ENCODE results near the gene SLC9A7. TPM values are rescaled to one million over a fixed set of nuclear protein-coding genes. Genes with fewer than 3 reads are reported as not detected.

Gene SLC9A7
- total and polyA plus RNA-seq, 2 of the 13 experiments (the other 11 are each of a cell fraction or from before 2014, with no cell fraction given), result 5.8 to 7.2 TPM

DNA sequence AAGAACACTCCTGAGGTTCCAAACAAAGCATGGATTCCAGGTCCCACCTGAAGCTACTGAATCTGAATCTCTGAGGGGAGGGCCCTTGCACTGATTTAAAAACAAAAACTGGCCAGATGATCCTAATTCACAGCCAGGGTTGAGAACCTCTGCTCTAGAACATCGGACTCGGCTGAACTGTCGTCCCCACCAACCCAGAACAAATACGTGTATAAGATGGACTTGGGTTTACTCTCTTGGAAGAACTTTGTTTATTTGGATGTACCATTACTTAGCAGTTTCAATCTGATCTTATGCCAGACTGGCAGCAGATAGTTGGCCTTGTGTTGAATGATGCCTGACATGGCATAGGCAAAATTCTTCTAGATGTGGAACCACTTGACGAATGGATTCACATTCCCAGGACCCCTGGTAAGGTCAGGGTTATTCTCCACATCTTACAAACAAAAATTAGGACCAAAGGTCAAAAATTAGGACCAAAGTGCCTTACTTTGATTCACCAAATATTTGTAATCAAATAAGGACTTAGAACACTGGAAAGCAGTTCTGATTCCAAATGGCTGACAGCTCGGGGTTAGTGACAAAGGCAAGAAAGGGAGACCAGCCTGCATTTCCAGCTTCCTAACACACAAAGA is 156.3 kb downstream of the SLC9A7 start:
- H3K4me3 ChIP-seq (replicated peaks in 1 of 3; ENCODE audit: insufficient read depth in 1 of 3, low read depth in 2 of 3, low read length in 3 of 3), result no peak overlapping the region
- no peaks in the 10 kb centered on the region for H3K4me1 ChIP-seq (ENCODE audit: insufficient read depth, low read length)
- DNase-seq (ENCODE audit: low spot score) (no peak), ATAC-seq (no peak), FAIRE-seq (peak; percentile 18)
- no peak overlapping the region for H3K4me2 ChIP-seq (ENCODE audit: low read depth, low read length)
- H3K36me3 ChIP-seq (replicated peaks in 1 of 2; ENCODE audit: control insufficient read depth in 1 of 2, insufficient read depth in 2 of 2, low read length in 2 of 2), result no peaks in the 10 kb centered on the region; a peak in 1 of 5 replicates
- BruUV-seq (replicated peaks), result no TSS peak
- intact Hi-C loops (cut with micrococcal nuclease; ENCODE audit: unreplicated experiment) (no loop called here), in situ Hi-C loops (cut with HindIII; ENCODE audit: extremely low pct_ligation_motif_present, low pct_unique_long_range_greater_than_20kb) (no loop called here)
- no peak overlapping the region for H2AFZ ChIP-seq (ENCODE audit: low read length)
- ChIA-PET CTCF (ENCODE audit: low intra/inter-chr PET ratio, low total read pairs) (no interaction called here), POLR2A (no interaction called here)
- H3K79me2 ChIP-seq (ENCODE audit: insufficient read depth, low read length), result no peaks in the 10 kb centered on the region
- H4K20me1 ChIP-seq (ENCODE audit: insufficient read depth, low read length), result no peaks in the 10 kb centered on the region
- H3K27me3 ChIP-seq (ENCODE audit: control insufficient read depth in 1 of 2, insufficient read depth in 2 of 2, low read length in 2 of 2), result no peaks in the 10 kb centered on the region
- no peak overlapping the region for H3K9ac ChIP-seq (ENCODE audit: insufficient read depth, low read depth, low read length)
- no peaks in the 10 kb centered on the region for H3K9me3 ChIP-seq (ENCODE audit: low read length)
- no peak overlapping the region for H3K27ac ChIP-seq (ENCODE audit: extremely low read length, insufficient read depth, low read length)
- 97% methylated on average over 6 of the region's 6 CpGs for WGBS (ENCODE audit: low lambda C conversion rate)
- TF ChIP-seq, protein P1, sequence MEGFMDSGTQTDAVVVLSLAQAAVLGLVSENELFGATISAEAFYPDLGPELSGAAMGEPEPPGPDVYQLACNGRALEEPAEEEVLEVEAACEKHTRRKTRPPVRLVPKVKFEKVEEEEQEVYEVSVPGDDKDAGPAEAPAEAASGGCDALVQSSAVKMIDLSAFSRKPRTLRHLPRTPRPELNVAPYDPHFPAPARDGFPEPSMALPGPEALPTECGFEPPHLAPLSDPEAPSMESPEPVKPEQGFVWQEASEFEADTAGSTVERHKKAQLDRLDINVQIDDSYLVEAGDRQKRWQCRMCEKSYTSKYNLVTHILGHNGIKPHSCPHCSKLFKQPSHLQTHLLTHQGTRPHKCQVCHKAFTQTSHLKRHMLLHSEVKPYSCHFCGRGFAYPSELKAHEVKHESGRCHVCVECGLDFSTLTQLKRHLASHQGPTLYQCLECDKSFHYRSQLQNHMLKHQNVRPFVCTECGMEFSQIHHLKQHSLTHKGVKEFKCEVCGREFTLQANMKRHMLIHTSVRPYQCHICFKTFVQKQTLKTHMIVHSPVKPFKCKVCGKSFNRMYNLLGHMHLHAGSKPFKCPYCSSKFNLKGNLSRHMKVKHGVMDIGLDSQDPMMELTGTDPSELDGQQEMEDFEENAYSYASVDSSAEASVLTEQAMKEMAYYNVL (CRISPR knock-in tag; IDR thresholded peaks at IDR 0.05; ENCODE audit: borderline replicate concordance), result no peak
- no peak for TF ChIP-seq ZNF230 (CRISPR knock-in tag; IDR thresholded peaks at IDR 0.05)
- TF ChIP-seq ZNF75D (CRISPR knock-in tag; IDR thresholded peaks at IDR 0.05; ENCODE audit: borderline replicate concordance), result no peak
- TF ChIP-seq, protein P2, sequence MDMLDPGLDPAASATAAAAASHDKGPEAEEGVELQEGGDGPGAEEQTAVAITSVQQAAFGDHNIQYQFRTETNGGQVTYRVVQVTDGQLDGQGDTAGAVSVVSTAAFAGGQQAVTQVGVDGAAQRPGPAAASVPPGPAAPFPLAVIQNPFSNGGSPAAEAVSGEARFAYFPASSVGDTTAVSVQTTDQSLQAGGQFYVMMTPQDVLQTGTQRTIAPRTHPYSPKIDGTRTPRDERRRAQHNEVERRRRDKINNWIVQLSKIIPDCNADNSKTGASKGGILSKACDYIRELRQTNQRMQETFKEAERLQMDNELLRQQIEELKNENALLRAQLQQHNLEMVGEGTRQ (IDR thresholded peaks at IDR 0.05; ENCODE audit: low read depth, low read length), result no peak
- TF ChIP-seq, protein P2 (CRISPR knock-in tag; IDR thresholded peaks at IDR 0.05; ENCODE audit: borderline replicate concordance), result no peak
- no peak for TF ChIP-seq ZFY (CRISPR knock-in tag; IDR thresholded peaks at IDR 0.05)
- no peak for TF ChIP-seq NCOA5 (CRISPR knock-in tag; IDR thresholded peaks at IDR 0.05)
- TF ChIP-seq, protein P3, sequence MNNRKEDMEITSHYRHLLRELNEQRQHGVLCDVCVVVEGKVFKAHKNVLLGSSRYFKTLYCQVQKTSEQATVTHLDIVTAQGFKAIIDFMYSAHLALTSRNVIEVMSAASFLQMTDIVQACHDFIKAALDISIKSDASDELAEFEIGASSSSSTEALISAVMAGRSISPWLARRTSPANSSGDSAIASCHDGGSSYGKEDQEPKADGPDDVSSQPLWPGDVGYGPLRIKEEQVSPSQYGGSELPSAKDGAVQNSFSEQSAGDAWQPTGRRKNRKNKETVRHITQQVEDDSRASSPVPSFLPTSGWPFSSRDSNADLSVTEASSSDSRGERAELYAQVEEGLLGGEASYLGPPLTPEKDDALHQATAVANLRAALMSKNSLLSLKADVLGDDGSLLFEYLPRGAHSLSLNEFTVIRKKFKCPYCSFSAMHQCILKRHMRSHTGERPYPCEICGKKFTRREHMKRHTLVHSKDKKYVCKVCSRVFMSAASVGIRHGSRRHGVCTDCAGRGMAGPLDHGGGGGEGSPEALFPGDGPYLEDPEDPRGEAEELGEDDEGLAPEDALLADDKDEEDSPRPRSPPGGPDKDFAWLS (CRISPR knock-in tag; IDR thresholded peaks at IDR 0.05; ENCODE audit: borderline replicate concordance), result no peak
- TF ChIP-seq, protein P4, sequence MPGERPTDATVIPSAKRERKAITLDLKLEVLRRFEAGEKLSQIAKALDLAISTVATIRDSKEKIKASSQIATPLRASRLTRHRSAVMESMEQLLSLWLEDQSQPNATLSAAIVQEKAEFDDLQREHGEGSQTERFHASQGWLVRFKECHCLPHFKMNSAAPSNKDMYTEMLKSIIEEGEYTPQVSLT (CRISPR knock-in tag; IDR thresholded peaks at IDR 0.05; ENCODE audit: borderline replicate concordance, low read depth), result no peak
- TF ChIP-seq, protein P5, sequence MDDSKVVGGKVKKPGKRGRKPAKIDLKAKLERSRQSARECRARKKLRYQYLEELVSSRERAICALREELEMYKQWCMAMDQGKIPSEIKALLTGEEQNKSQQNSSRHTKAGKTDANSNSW (CRISPR knock-in tag; IDR thresholded peaks at IDR 0.05; ENCODE audit: borderline replicate concordance), result no peak
- no peak for TF ChIP-seq NCOA2 (CRISPR knock-in tag; IDR thresholded peaks at IDR 0.05)
- TF ChIP-seq CEBPB (IDR thresholded peaks at IDR 0.05; ENCODE audit: borderline replicate concordance, low read depth, low read length), result no peak
- TF ChIP-seq ZNF773 (CRISPR knock-in tag; IDR thresholded peaks at IDR 0.05; ENCODE audit: borderline replicate concordance), result no peak
- TF ChIP-seq GABPA (IDR thresholded peaks at IDR 0.05; ENCODE audit: low read depth, low read length), result no peak
- TF ChIP-seq GABPA (CRISPR knock-in tag; IDR thresholded peaks at IDR 0.05; ENCODE audit: low read depth), result no peak
- no peak for TF ChIP-seq XBP1 (CRISPR knock-in tag; IDR thresholded peaks at IDR 0.05)
- no peak for TF ChIP-seq ZBTB42 (CRISPR knock-in tag; IDR thresholded peaks at IDR 0.05)
- TF ChIP-seq, protein P6, sequence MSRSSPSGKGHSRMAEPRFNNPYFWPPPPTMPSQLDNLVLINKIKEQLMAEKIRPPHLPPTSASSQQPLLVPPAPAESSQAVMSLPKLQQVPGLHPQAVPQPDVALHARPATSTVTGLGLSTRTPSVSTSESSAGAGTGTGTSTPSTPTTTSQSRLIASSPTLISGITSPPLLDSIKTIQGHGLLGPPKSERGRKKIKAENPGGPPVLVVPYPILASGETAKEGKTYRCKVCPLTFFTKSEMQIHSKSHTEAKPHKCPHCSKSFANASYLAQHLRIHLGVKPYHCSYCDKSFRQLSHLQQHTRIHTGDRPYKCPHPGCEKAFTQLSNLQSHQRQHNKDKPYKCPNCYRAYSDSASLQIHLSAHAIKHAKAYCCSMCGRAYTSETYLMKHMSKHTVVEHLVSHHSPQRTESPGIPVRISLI (CRISPR knock-in tag; IDR thresholded peaks at IDR 0.05; ENCODE audit: borderline replicate concordance), result no peak

Measured in HepG2 (cell line).